ENCODE results near the gene TSPAN4. TPM values are rescaled to one million over a fixed set of nuclear protein-coding genes. Genes with fewer than 3 reads are reported as not detected.

Gene TSPAN4
- total and polyA plus RNA-seq, 10 of the 15 experiments (the other 5 are each of a cell fraction or from before 2014, with no cell fraction given): 0.37 to 14.0 (median 8.5) TPM; not detected in 1

DNA sequence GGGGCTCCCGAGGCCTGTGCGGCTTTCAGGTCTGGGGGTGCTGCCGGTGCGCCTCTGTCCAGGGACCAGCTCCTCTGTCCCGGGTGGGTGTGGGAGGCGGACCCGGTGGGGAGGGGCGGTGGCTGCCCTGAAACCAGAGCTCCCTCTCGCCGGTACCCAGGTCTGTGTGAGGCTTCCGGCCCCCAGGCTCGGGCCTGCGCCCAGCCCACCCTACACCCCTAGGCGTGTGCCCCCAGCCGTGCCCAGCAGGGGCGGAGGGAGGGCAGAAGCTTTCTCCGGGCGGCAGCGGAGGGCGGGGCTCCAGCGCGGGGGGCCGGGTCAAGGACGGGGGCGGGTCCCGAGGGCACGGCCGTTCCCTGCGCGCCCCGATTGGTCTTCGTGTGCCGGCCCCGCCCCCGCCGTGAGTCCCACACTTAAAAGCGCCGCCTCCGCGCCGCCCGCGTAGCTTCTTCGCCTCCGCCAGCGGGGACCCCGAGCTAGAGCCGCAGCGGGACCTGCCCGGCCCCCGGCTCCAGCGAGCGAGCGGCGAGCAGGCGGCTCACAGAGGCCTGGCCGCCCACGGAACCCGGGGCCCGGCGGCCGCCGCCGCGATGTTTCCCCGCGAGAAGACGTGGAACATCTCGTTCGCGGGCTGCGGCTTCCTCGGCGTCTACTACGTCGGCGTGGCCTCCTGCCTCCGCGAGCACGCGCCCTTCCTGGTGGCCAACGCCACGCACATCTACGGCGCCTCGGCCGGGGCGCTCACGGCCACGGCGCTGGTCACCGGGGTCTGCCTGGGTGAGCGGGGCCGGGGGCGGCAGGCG lies 23.3 kb upstream of the TSPAN4 start (continued):
- TF ChIP-seq REST (IDR thresholded peaks at IDR 0.05; ENCODE audit: low read depth, low read length) (no peak), PAX8 (IDR thresholded peaks at IDR 0.05) (no peak), NKRF (conservative IDR thresholded peaks at IDR 0.05) (peak; percentile 87), MYC (IDR thresholded peaks at IDR 0.05; ENCODE audit: insufficient read depth, insufficient read length, insufficient replicate concordance, low read length, severe bottlenecking) (no peak), GABPA (IDR thresholded peaks at IDR 0.05; ENCODE audit: low read depth) (no peak), CHD2 (IDR thresholded peaks at IDR 0.05; ENCODE audit: borderline replicate concordance, low read depth, low read length) (peak; percentile 57; the same call in 1 of the 2 replicates), TCF3 (IDR thresholded peaks at IDR 0.05; ENCODE audit: borderline replicate concordance, insufficient read depth, low read depth, low read length) (peak; percentile 73; the same call in 1 of the 2 replicates), CEBPB (IDR thresholded peaks at IDR 0.05; ENCODE audit: borderline replicate concordance in 1 of 2, low read depth in 2 of 2, low read length in 2 of 2) (no peak), CBFB (IDR thresholded peaks at IDR 0.05; ENCODE audit: low read depth) (no peak), ELK1 (IDR thresholded peaks at IDR 0.05; ENCODE audit: low read depth, low read length) (no peak), STAT3 (IDR thresholded peaks at IDR 0.05; ENCODE audit: low read depth, low read length) (no peak), ZNF622 (IDR thresholded peaks at IDR 0.05) (no peak), NBN (IDR thresholded peaks at IDR 0.05) (no peak), FOS (IDR thresholded peaks at IDR 0.05; ENCODE audit: borderline replicate concordance, extremely low read depth, insufficient read length) (no peak), BMI1 (IDR thresholded peaks at IDR 0.05; ENCODE audit: borderline replicate concordance) (no peak), NFYA (IDR thresholded peaks at IDR 0.05; ENCODE audit: borderline replicate concordance, low read depth, low read length) (no peak), POU2F2 (IDR thresholded peaks at IDR 0.05; ENCODE audit: borderline replicate concordance, low read depth, low read length) (peak; percentile 70; the same call in 2 of the 3 replicates), FOXM1 (IDR thresholded peaks at IDR 0.05; ENCODE audit: low read depth, low read length) (no peak)
- TF ChIP-seq, protein P1, sequence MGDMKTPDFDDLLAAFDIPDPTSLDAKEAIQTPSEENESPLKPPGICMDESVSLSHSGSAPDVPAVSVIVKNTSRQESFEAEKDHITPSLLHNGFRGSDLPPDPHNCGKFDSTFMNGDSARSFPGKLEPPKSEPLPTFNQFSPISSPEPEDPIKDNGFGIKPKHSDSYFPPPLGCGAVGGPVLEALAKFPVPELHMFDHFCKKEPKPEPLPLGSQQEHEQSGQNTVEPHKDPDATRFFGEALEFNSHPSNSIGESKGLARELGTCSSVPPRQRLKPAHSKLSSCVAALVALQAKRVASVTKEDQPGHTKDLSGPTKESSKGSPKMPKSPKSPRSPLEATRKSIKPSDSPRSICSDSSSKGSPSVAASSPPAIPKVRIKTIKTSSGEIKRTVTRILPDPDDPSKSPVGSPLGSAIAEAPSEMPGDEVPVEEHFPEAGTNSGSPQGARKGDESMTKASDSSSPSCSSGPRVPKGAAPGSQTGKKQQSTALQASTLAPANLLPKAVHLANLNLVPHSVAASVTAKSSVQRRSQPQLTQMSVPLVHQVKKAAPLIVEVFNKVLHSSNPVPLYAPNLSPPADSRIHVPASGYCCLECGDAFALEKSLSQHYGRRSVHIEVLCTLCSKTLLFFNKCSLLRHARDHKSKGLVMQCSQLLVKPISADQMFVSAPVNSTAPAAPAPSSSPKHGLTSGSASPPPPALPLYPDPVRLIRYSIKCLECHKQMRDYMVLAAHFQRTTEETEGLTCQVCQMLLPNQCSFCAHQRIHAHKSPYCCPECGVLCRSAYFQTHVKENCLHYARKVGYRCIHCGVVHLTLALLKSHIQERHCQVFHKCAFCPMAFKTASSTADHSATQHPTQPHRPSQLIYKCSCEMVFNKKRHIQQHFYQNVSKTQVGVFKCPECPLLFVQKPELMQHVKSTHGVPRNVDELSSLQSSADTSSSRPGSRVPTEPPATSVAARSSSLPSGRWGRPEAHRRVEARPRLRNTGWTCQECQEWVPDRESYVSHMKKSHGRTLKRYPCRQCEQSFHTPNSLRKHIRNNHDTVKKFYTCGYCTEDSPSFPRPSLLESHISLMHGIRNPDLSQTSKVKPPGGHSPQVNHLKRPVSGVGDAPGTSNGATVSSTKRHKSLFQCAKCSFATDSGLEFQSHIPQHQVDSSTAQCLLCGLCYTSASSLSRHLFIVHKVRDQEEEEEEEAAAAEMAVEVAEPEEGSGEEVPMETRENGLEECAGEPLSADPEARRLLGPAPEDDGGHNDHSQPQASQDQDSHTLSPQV (IDR thresholded peaks at IDR 0.05): no peak
